Peyer's patch (tissue), 4 donors: Measurements from ENCODE around the gene VGLL4.

Experiments used
- POLR2A ChIP-seq, 2 donors: fragments of 450-650 bp; IDR thresholded peaks; one replicate each; pipeline ENCODE4 v1.5.1; 2017; ENCODE audit warnings: antibody characterized with exemption in 2 of 2, mild to moderate bottlenecking in 2 of 2, moderate library complexity in 2 of 2
- TF ChIP-seq, protein P1 (sequence below), 6 experiments: fragments of 450-650 bp in 4 of 6; fragments of 200-600 bp in 2 of 6; sonication (generic) in 1 of 6; IDR thresholded peaks; one replicate each; pipeline ENCODE4 v1.5.1; 2017 to 2019; ENCODE audit warnings: antibody characterized with exemption in 6 of 6, mild to moderate bottlenecking in 3 of 6, moderate library complexity in 1 of 6

DNA sequence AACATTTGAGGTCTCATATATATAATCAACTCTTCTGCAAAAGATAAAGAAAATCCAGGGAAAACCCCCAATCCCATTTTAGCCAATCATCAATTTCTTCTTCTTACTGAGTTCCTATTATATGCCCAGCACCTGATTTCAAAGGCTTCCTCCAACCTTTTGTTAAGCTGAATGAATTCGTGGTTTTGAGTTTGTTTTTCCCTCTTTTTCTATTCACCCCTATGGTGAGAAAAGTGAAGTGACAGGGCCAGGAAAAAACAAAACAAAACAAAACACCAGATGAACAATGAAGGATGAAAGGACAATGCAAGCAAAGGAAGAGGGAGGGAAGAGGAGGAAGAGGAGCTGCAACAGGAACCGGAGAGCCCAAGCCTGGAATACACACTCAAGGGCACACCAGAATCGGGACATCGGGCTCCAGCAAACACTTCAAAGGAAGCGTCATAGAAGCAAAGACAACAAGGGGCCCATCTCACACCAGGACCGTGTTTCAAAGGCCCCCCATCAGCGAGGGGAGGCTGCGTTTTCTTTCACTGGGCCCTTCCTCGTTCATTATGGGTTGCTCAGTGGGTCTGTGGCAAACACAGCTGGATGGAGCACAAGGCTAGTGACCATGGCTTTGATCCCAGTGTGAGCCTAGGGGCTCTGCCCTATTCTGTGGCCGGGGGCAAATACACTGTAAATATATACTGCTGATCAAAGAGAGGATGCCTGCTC is 50.2 kb downstream of the VGLL4 start:
- TF ChIP-seq, protein P1, sequence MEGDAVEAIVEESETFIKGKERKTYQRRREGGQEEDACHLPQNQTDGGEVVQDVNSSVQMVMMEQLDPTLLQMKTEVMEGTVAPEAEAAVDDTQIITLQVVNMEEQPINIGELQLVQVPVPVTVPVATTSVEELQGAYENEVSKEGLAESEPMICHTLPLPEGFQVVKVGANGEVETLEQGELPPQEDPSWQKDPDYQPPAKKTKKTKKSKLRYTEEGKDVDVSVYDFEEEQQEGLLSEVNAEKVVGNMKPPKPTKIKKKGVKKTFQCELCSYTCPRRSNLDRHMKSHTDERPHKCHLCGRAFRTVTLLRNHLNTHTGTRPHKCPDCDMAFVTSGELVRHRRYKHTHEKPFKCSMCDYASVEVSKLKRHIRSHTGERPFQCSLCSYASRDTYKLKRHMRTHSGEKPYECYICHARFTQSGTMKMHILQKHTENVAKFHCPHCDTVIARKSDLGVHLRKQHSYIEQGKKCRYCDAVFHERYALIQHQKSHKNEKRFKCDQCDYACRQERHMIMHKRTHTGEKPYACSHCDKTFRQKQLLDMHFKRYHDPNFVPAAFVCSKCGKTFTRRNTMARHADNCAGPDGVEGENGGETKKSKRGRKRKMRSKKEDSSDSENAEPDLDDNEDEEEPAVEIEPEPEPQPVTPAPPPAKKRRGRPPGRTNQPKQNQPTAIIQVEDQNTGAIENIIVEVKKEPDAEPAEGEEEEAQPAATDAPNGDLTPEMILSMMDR (IDR thresholded peaks at IDR 0.05) = no peak
- TF ChIP-seq POLR2A (IDR thresholded peaks at IDR 0.05) = no peak
